HEK293 (cell line): ENCODE data around the gene SERTAD1.

Source experiments
- CTCF ChIA-PET: fragments of 350-600 bp; formaldehyde crosslinking; extraction: SDS; loops from one replicate; lab custom pipeline; 2021; ENCODE audit warnings: antibody characterized with exemption; lab: Yijun Ruan, JAX
- POLR2A ChIA-PET: fragments of 300-600 bp; formaldehyde crosslinking; extraction: SDS; loops from one replicate; lab custom pipeline; 2020; ENCODE audit warnings: antibody characterized with exemption, inconsistent platforms; lab: Yijun Ruan, JAX
- H3K27ac ChIP-seq: fragments of 200-500 bp; sonication (Bioruptor generic); 2 replicates; pipeline ENCODE4 v1.5.1; 2014; ENCODE audit warnings: low read depth, low read length, control low read depth, inconsistent platforms; ENCODE audit errors: extremely low read depth
- H3K36me3 ChIP-seq, 2 experiments: fragments of 200-500 bp in 1 of 2; sonication (Bioruptor generic) in 1 of 2; 1 replicate in 1 of 2; 2 replicates in 1 of 2; pipeline ENCODE4 v1.5.1; 2014 to 2017; ENCODE audit warnings: inconsistent platforms in 2 of 2, low read length in 2 of 2; ENCODE audit not compliant: control insufficient read depth in 2 of 2, insufficient read depth in 1 of 2
- H3K4me1 ChIP-seq: fragments of 200-500 bp; sonication (Bioruptor generic); 2 replicates; pipeline ENCODE4 v1.5.1; 2014; ENCODE audit warnings: mild to moderate bottlenecking, low read length, inconsistent platforms; ENCODE audit not compliant: control insufficient read depth, insufficient read depth
- H3K4me3 ChIP-seq: 2 replicates; pipeline ENCODE4 v1.5.1; 2011; ENCODE audit warnings: low read depth, mild to moderate bottlenecking, control low read depth, low read length, moderate library complexity
- H3K9me3 ChIP-seq: fragments of 200-500 bp; sonication (Bioruptor generic); 2 replicates; pipeline ENCODE4 v1.5.1; 2014; ENCODE audit warnings: low read depth, low read length, inconsistent platforms; ENCODE audit not compliant: control insufficient read depth, insufficient read depth
- GLIS2 ChIP-seq: fragments of 450-650 bp; formaldehyde crosslinking; IDR thresholded peaks from 2 replicates; pipeline ENCODE4 v1.5.1; 2016; ENCODE audit warnings: missing biosample characterization, missing genetic modification characterization
- KLF16 ChIP-seq: fragments of 450-650 bp; formaldehyde crosslinking; IDR thresholded peaks from 2 replicates; pipeline ENCODE4 v1.5.1; 2017; ENCODE audit warnings: missing biosample characterization, missing genetic modification characterization
- MEIS1 ChIP-seq: sonication (generic); formaldehyde crosslinking; IDR thresholded peaks from 2 replicates; pipeline ENCODE4 v1.8.1; 2022; ENCODE audit warnings: missing genetic modification reagents, mild to moderate bottlenecking, borderline replicate concordance
- SALL2 ChIP-seq: fragments of 450-650 bp; formaldehyde crosslinking; IDR thresholded peaks from 2 replicates; pipeline ENCODE4 v1.5.0; 2017; ENCODE audit warnings: missing biosample characterization, mild to moderate bottlenecking, missing genetic modification characterization, borderline replicate concordance
- SP7 ChIP-seq: fragments of 450-650 bp; formaldehyde crosslinking; IDR thresholded peaks from 2 replicates; pipeline ENCODE4 v1.5.1; 2016; ENCODE audit warnings: missing biosample characterization, missing genetic modification characterization
- ZBTB48 ChIP-seq: fragments of 450-650 bp; formaldehyde crosslinking; IDR thresholded peaks from 2 replicates; pipeline ENCODE4 v1.5.1; 2016; ENCODE audit warnings: missing biosample characterization, missing genetic modification characterization
- ZEB2 ChIP-seq: fragments of 450-650 bp; formaldehyde crosslinking; IDR thresholded peaks from 2 replicates; pipeline ENCODE4 v1.5.1; 2016; ENCODE audit warnings: missing biosample characterization, missing genetic modification characterization
- ZIC2 ChIP-seq: fragments of 450-650 bp; formaldehyde crosslinking; IDR thresholded peaks from 2 replicates; pipeline ENCODE4 v1.5.1; 2016; ENCODE audit warnings: missing biosample characterization, missing genetic modification characterization
- ZNF10 ChIP-seq: fragments of 450-650 bp; formaldehyde crosslinking; IDR thresholded peaks from 2 replicates; pipeline ENCODE4 v1.5.1; 2017; ENCODE audit warnings: missing biosample characterization, missing genetic modification characterization
- ZNF121 ChIP-seq: fragments of 450-650 bp; formaldehyde crosslinking; IDR thresholded peaks from 2 replicates; pipeline ENCODE4 v1.5.1; 2016; ENCODE audit warnings: missing biosample characterization, missing genetic modification characterization
- ZNF155 ChIP-seq: fragments of 450-650 bp; formaldehyde crosslinking; IDR thresholded peaks from 2 replicates; pipeline ENCODE4 v1.5.1; 2016; ENCODE audit warnings: missing biosample characterization, missing genetic modification characterization
- ZNF157 ChIP-seq: fragments of 450-650 bp; formaldehyde crosslinking; IDR thresholded peaks from 2 replicates; pipeline ENCODE4 v1.5.1; 2016; ENCODE audit warnings: missing biosample characterization, missing genetic modification characterization
- ZNF169 ChIP-seq: fragments of 450-650 bp; formaldehyde crosslinking; IDR thresholded peaks from 2 replicates; pipeline ENCODE4 v1.5.1; 2016; ENCODE audit warnings: missing biosample characterization, missing genetic modification characterization
- ZNF175 ChIP-seq: fragments of 450-650 bp; formaldehyde crosslinking; IDR thresholded peaks from 2 replicates; pipeline ENCODE4 v1.5.1; 2016; ENCODE audit warnings: missing biosample characterization, missing genetic modification characterization
- ZNF768 ChIP-seq: fragments of 450-650 bp; formaldehyde crosslinking; IDR thresholded peaks from 2 replicates; pipeline ENCODE4 v1.5.1; 2018; ENCODE audit warnings: missing biosample characterization, mild to moderate bottlenecking, missing genetic modification characterization
- ZNF830 ChIP-seq: fragments of 450-650 bp; IDR thresholded peaks from 2 replicates; pipeline ENCODE4 v1.5.0; 2018; ENCODE audit warnings: missing biosample characterization, missing genetic modification characterization, low read depth, mild to moderate bottlenecking, moderate library complexity
- TF ChIP-seq, protein P1 (sequence below): fragments of 450-650 bp; formaldehyde crosslinking; IDR thresholded peaks from 2 replicates; pipeline ENCODE4 v1.5.1; 2016; ENCODE audit warnings: missing biosample characterization, missing genetic modification characterization
- TF ChIP-seq, protein P2 (sequence below): fragments of 450-650 bp; formaldehyde crosslinking; conservative IDR thresholded peaks from 2 replicates; pipeline ENCODE4 v1.5.1; 2016; ENCODE audit warnings: low read depth, missing biosample characterization, missing genetic modification characterization
- TF ChIP-seq, protein P3 (sequence below): fragments of 450-650 bp; formaldehyde crosslinking; IDR thresholded peaks from 2 replicates; pipeline ENCODE4 v1.5.1; 2016; ENCODE audit warnings: missing biosample characterization, missing genetic modification characterization
- TF ChIP-seq, protein P4 (sequence below): fragments of 450-650 bp; formaldehyde crosslinking; IDR thresholded peaks from 2 replicates; pipeline ENCODE4 v1.5.1; 2017; ENCODE audit warnings: missing biosample characterization, missing genetic modification characterization

SERTAD1 gene

DNA sequence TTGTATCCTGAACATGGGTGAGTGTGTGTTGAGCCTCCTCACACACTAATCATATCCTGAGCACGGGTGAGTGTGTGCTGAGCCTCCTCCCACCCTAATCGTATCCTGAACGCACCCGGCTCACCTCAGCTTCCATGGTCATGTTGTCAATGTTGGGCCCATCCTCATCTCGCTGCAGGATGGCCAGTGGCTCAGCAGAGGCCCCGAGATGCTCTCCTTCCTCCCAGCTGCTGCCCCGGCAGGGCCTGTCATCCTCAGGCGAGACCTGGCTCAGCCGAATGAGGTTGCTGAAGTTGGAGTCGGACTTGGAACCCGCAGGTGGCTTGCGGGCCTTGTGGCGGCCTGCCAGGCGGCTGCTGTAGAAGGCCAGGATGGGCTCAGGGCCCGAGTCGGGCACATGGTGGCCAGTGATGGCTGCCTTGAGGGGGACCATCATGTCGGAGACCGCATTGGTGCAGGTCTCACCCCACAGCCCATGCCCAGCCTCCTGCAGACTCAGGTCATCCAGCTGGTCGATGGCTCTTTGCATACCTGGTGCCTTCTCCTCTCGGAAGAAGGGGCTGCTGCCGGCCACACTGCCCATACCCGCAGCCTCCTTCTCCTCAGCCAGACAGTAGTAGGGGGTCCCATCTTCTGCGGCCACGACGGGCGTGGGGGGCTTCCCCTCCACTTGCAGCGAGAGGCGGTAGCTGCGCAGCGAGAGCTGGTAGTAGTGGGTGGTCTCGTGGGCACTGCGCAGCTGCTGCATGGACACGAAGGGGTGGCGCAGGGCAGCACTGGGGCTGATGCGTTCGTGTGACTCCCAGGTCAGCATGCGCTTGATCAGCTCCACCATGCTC is 45.4 kb downstream of the SERTAD1 start (continued):
- TF ChIP-seq, protein P1, sequence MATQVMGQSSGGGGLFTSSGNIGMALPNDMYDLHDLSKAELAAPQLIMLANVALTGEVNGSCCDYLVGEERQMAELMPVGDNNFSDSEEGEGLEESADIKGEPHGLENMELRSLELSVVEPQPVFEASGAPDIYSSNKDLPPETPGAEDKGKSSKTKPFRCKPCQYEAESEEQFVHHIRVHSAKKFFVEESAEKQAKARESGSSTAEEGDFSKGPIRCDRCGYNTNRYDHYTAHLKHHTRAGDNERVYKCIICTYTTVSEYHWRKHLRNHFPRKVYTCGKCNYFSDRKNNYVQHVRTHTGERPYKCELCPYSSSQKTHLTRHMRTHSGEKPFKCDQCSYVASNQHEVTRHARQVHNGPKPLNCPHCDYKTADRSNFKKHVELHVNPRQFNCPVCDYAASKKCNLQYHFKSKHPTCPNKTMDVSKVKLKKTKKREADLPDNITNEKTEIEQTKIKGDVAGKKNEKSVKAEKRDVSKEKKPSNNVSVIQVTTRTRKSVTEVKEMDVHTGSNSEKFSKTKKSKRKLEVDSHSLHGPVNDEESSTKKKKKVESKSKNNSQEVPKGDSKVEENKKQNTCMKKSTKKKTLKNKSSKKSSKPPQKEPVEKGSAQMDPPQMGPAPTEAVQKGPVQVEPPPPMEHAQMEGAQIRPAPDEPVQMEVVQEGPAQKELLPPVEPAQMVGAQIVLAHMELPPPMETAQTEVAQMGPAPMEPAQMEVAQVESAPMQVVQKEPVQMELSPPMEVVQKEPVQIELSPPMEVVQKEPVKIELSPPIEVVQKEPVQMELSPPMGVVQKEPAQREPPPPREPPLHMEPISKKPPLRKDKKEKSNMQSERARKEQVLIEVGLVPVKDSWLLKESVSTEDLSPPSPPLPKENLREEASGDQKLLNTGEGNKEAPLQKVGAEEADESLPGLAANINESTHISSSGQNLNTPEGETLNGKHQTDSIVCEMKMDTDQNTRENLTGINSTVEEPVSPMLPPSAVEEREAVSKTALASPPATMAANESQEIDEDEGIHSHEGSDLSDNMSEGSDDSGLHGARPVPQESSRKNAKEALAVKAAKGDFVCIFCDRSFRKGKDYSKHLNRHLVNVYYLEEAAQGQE (tag by site-specific recombination): no peak
- TF ChIP-seq, protein P2, sequence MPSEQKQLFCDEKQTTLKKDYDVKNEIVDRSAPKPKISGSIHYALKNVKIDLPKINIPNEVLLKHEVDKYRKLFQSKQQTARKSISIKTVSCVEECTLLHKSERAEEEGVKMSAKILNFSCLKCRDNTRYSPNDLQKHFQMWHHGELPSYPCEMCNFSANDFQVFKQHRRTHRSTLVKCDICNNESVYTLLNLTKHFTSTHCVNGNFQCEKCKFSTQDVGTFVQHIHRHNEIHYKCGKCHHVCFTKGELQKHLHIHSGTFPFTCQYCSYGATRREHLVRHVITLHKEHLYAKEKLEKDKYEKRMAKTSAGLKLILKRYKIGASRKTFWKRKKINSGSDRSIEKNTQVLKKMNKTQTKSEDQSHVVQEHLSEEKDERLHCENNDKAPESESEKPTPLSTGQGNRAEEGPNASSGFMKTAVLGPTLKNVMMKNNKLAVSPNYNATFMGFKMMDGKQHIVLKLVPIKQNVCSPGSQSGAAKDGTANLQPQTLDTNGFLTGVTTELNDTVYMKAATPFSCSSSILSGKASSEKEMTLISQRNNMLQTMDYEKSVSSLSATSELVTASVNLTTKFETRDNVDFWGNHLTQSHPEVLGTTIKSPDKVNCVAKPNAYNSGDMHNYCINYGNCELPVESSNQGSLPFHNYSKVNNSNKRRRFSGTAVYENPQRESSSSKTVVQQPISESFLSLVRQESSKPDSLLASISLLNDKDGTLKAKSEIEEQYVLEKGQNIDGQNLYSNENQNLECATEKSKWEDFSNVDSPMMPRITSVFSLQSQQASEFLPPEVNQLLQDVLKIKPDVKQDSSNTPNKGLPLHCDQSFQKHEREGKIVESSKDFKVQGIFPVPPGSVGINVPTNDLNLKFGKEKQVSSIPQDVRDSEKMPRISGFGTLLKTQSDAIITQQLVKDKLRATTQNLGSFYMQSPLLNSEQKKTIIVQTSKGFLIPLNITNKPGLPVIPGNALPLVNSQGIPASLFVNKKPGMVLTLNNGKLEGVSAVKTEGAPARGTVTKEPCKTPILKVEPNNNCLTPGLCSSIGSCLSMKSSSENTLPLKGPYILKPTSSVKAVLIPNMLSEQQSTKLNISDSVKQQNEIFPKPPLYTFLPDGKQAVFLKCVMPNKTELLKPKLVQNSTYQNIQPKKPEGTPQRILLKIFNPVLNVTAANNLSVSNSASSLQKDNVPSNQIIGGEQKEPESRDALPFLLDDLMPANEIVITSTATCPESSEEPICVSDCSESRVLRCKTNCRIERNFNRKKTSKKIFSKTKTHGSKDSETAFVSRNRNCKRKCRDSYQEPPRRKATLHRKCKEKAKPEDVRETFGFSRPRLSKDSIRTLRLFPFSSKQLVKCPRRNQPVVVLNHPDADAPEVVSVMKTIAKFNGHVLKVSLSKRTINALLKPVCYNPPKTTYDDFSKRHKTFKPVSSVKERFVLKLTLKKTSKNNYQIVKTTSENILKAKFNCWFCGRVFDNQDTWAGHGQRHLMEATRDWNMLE (tag by site-specific recombination): no peak
- no peak for TF ChIP-seq ZNF157 (tag by site-specific recombination)
- no peak for TF ChIP-seq ZNF169 (tag by site-specific recombination)
- TF ChIP-seq SP7 (tag by site-specific recombination): no peak
- TF ChIP-seq, protein P3, sequence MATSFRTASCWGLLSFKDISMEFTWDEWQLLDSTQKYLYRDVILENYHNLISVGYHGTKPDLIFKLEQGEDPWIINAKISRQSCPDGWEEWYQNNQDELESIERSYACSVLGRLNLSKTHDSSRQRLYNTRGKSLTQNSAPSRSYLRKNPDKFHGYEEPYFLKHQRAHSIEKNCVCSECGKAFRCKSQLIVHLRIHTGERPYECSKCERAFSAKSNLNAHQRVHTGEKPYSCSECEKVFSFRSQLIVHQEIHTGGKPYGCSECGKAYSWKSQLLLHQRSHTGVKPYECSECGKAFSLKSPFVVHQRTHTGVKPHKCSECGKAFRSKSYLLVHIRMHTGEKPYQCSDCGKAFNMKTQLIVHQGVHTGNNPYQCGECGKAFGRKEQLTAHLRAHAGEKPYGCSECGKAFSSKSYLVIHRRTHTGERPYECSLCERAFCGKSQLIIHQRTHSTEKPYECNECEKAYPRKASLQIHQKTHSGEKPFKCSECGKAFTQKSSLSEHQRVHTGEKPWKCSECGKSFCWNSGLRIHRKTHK (tag by site-specific recombination): no peak
- TF ChIP-seq SALL2 (tag by site-specific recombination): no peak

DNA sequence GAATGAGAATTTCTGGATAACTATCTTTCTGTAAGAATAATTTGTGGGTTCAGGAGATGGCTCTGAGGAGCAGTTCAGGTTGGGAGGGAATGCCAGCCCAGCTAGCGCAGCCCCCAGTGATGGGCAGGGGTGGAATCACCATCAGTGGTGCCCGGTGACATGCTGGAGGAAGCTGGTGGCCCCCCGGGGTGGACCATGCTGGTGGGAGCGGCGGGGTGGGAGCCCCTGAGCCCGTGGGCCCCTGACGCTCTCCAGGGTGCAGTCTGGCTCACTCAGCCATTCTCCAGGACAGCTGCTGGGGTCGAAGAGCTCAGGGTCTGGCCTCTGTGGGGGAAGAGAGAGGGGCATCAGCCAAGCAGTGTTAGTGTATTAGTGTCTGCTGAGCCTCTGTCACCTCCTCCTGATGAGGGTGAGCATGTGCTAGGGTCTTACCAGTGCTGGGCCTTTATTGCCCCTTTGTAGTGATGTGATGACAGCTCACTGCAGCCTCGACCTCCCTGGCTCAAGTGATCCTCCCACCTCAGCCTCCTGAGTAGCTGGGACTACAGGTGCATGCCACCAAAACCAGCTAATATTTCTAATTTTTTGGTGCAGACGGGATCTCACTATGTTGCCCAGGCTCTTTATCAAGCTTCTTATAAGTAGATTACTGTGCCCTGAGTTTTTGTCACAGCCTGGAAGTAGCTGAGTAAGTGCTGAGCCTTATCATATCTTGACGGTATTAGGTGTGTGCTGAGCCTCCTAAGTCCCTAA is 46.2 kb downstream of the SERTAD1 start:
- POLR2A ChIA-PET: interaction anchor here (0.6 to 2.1 kb wide), 5 partner anchors 8 to 1929 kb away, joined by 3 to 10 read pairs (median 5); partner anchors contain the start of genes C19orf47 and PLD3

More for the DNA sequence above, 46.2 kb downstream of the SERTAD1 start:
- CTCF ChIA-PET: interaction anchor here (0.6 to 0.8 kb wide), 4 partner anchors 13 to 881 kb away, joined by 3 to 4 read pairs (median 3); no protein-coding TSS in a partner anchor
- Histone ChIP-seq H3K27ac (no peak overlapping the region), H3K36me3 (peaks cover 12 to 37% of the 10 kb centered on the region in 2 experiments; a peak in 2 of 3 replicates), H3K4me3 (no peak overlapping the region), H3K9me3 (no peaks in the 10 kb centered on the region), H3K4me1 (no peaks in the 10 kb centered on the region)
- TF ChIP-seq ZEB2 (no peak), GLIS2 (peak; percentile 66), ZNF768 (tag by site-specific recombination) (no peak), ZNF830 (tag by site-specific recombination) (no peak), ZBTB48 (0 out of 2 replicates have a peak, but pooled peaks have one; percentile 17), ZNF121 (tag by site-specific recombination) (peak; percentile 91), ZNF10 (tag by site-specific recombination) (peak; percentile 61; the same call in 1 of the 2 replicates), ZNF175 (tag by site-specific recombination) (no peak), KLF16 (tag by site-specific recombination) (no peak), ZNF155 (tag by site-specific recombination) (no peak), ZIC2 (peak; percentile 82), MEIS1 (CRISPR knock-in tag) (no peak)
- TF ChIP-seq, protein P4, sequence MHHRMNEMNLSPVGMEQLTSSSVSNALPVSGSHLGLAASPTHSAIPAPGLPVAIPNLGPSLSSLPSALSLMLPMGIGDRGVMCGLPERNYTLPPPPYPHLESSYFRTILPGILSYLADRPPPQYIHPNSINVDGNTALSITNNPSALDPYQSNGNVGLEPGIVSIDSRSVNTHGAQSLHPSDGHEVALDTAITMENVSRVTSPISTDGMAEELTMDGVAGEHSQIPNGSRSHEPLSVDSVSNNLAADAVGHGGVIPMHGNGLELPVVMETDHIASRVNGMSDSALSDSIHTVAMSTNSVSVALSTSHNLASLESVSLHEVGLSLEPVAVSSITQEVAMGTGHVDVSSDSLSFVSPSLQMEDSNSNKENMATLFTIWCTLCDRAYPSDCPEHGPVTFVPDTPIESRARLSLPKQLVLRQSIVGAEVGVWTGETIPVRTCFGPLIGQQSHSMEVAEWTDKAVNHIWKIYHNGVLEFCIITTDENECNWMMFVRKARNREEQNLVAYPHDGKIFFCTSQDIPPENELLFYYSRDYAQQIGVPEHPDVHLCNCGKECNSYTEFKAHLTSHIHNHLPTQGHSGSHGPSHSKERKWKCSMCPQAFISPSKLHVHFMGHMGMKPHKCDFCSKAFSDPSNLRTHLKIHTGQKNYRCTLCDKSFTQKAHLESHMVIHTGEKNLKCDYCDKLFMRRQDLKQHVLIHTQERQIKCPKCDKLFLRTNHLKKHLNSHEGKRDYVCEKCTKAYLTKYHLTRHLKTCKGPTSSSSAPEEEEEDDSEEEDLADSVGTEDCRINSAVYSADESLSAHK (tag by site-specific recombination): no peak
